ENCODE measurements around the gene RILPL1.

- TF ChIP-seq CTCF (IDR thresholded peaks at IDR 0.05; ENCODE audit: poor library complexity): no peak
- TF ChIP-seq EZH2 (IDR thresholded peaks at IDR 0.05; ENCODE audit: borderline replicate concordance): no peak
- no peak for TF ChIP-seq EZH2phosphoT487 (IDR thresholded peaks at IDR 0.05; ENCODE audit: low read depth, severe bottlenecking, unreplicated experiment)
These were observed 4.7 kb downstream of the RILPL1 start for GRCh38 chr12:123528858-123529257.

Measured in hepatocyte (in vitro differentiated cells).